K562 (cell line): ENCODE data around the gene LHB. TPM values are rescaled to one million over a fixed set of nuclear protein-coding genes. Genes with fewer than 3 reads are reported as not detected.

ENCODE experiments used
- ARID3A ChIP-seq: IDR thresholded peaks from 2 replicates; pipeline ENCODE4 v1.6.1; 2012; ENCODE audit warnings: low read depth, low read length, improper control_type of control experiment, borderline replicate concordance
- ATF1 ChIP-seq, 2 experiments: fragments of 450-650 bp in 1 of 2; IDR thresholded peaks; 2 replicates each; pipeline ENCODE4 v1.6.1; 2016; ENCODE audit warnings: missing compliant biosample characterization in 1 of 2, missing genetic modification characterization in 1 of 2
- CHD2 ChIP-seq: IDR thresholded peaks from 2 replicates; pipeline ENCODE4 v1.6.1; 2011; ENCODE audit warnings: low read depth, low read length
- HDAC6 ChIP-seq: IDR thresholded peaks from 2 replicates; pipeline ENCODE4 v1.6.1; 2012; ENCODE audit warnings: low read depth, mild to moderate bottlenecking, control low read depth, inconsistent platforms, low read length, moderate library complexity
- HDAC8 ChIP-seq: fragments of 450-650 bp; IDR thresholded peaks from 2 replicates; pipeline ENCODE4 v1.6.1; 2016; ENCODE audit warnings: mild to moderate bottlenecking, missing genetic modification characterization, moderate library complexity, missing compliant biosample characterization
- KDM4B ChIP-seq, 2 experiments: fragments of 450-650 bp in 1 of 2; sonication (generic) in 1 of 2; IDR thresholded peaks; 2 replicates each; pipeline ENCODE4 v1.6.1; 2016 to 2017; ENCODE audit warnings: borderline replicate concordance in 2 of 2, antibody characterized with exemption in 1 of 2, low read depth in 1 of 2, mild to moderate bottlenecking in 1 of 2
- MNT ChIP-seq, 2 experiments: fragments of 450-650 bp; conservative IDR thresholded peaks; 2 replicates each; pipeline ENCODE4 v1.6.1; 2017; ENCODE audit warnings: mild to moderate bottlenecking in 2 of 2, moderate library complexity in 2 of 2
- MYBL2 ChIP-seq, 2 experiments: fragments of 450-650 bp in 1 of 2; sonication (generic) in 1 of 2; formaldehyde crosslinking in 1 of 2; IDR thresholded peaks; 2 replicates each; pipeline versions ENCODE4 v1.6.1 to v1.8.1; 2017 to 2022; ENCODE audit warnings: borderline replicate concordance in 1 of 2, inconsistent platforms in 1 of 2, low read depth in 1 of 2, mild to moderate bottlenecking in 1 of 2, missing genetic modification reagents in 1 of 2, moderate library complexity in 1 of 2
- NFIC ChIP-seq: fragments of 450-650 bp; IDR thresholded peaks from 2 replicates; pipeline ENCODE4 v1.6.1; 2017; ENCODE audit warnings: mild to moderate bottlenecking, inconsistent platforms
- PCBP2 ChIP-seq: fragments of 200-400 bp; formaldehyde crosslinking; IDR thresholded peaks from 2 replicates; pipeline ENCODE4 v1.6.1; 2018; ENCODE audit warnings: low read length, low read depth, mild to moderate bottlenecking, moderate library complexity; ENCODE audit not compliant: poor library complexity, severe bottlenecking
- PHB2 ChIP-seq: fragments of 450-650 bp; IDR thresholded peaks from 2 replicates; pipeline ENCODE4 v1.6.1; 2017; ENCODE audit warnings: low read depth
- PHF8 ChIP-seq: fragments of 200-600 bp; sonication (generic); IDR thresholded peaks from 2 replicates; pipeline ENCODE4 v1.6.1; 2012; ENCODE audit warnings: mixed run types, mild to moderate bottlenecking, inconsistent platforms, low read length, moderate library complexity, borderline replicate concordance
- POLR2A ChIP-seq: fragments of 450-650 bp; conservative IDR thresholded peaks from 2 replicates; pipeline ENCODE4 v1.6.1; 2016
- RBM39 ChIP-seq: fragments of 200-400 bp; formaldehyde crosslinking; optimal IDR thresholded peaks from 2 replicates; pipeline ENCODE3; 2018; ENCODE audit warnings: low read depth, low read length
- TFAM ChIP-seq: fragments of 250-450 bp; sonication (Bioruptor Pico); conservative IDR thresholded peaks from 2 replicates; pipeline ENCODE4 v1.5.0; 2021; ENCODE audit warnings: mild to moderate bottlenecking, moderate library complexity
- ZFX ChIP-seq: sonication (generic); formaldehyde crosslinking; IDR thresholded peaks from 2 replicates; pipeline ENCODE4 v1.8.0; 2022; ENCODE audit warnings: mild to moderate bottlenecking, missing genetic modification reagents, moderate library complexity
- ZNF175 ChIP-seq: fragments of 200-800 bp; sonication (Bioruptor generic); IDR thresholded peaks from 2 replicates; pipeline ENCODE4 v1.6.1; 2016; ENCODE audit warnings: low read depth, mild to moderate bottlenecking, missing genetic modification characterization, missing compliant biosample characterization
- ZNF695 ChIP-seq: fragments of 450-650 bp; formaldehyde crosslinking; IDR thresholded peaks from 2 replicates; pipeline ENCODE4 v1.4.0; 2020; ENCODE audit warnings: mild to moderate bottlenecking, moderate library complexity
- polyA plus RNA-seq, 8 experiments: library from polyadenylated mRNA; depleted of rRNA in 4 of 8; stranded (reverse) in 5 of 8; unstranded in 3 of 8; fragments of >200 nt; fragmentation: Nextera tagmentation in 2 of 8; fragmentation: Illumina TruSeq in 1 of 8; extraction: Ambion mirVana in 2 of 8; extraction: Trizol in 1 of 8; gene quantifications; 2 replicates each; pipeline versions ENCODE4 v1.2.1 to v1.2.3, GENCODE V29; 2011 to 2014; ENCODE audit warnings: inconsistent platforms in 1 of 8, missing spikeins in 1 of 8
- total RNA-seq, 7 experiments: library from RNA; depleted of rRNA in 6 of 7; stranded (reverse); fragments of >200 nt in 6 of 7; fragmentation: Illumina TruSeq in 2 of 7; extraction: Trizol in 2 of 7; gene quantifications; 2 replicates each; pipeline versions ENCODE4 v1.2.1 to v1.2.3, GENCODE V29; 2011 to 2021; ENCODE audit warnings: low replicate concordance in 1 of 7

The LHB gene
- total and polyA plus RNA-seq, 9 of the 15 experiments (the other 6 are each of a cell fraction or from before 2014, with no cell fraction given): 0.54 TPM; not detected in 8

- TF ChIP-seq NFIC (peak; percentile 28; the same call in 1 of the 2 replicates), PHB2 (no peak), ZNF175 (CRISPR knock-in tag) (no peak), ZNF695 (CRISPR knock-in tag) (no peak), ZFX (CRISPR knock-in tag) (no peak; the same call in none of the 2 replicates), PHF8 (peak; percentile 70; the same call in 1 of the 2 replicates), TFAM (CRISPR knock-in tag) (no peak), HDAC8 (tag) (no peak), POLR2A (peak; percentile 96), ARID3A (0 out of 2 replicates have a peak, but pooled peaks have one; percentile 20), PCBP2 (no peak), MYBL2 (IDR thresholded peaks at IDR 0.05; ENCODE audit: low read depth) (peak; percentile 74), MYBL2 (CRISPR knock-in tag; IDR thresholded peaks at IDR 0.05; ENCODE audit: borderline replicate concordance) (no peak), ATF1 (CRISPR knock-in tag; IDR thresholded peaks at IDR 0.05) (peak; percentile 51; the same call in 1 of the 2 replicates), ATF1 (tag; IDR thresholded peaks at IDR 0.05) (peak; percentile 92), KDM4B (IDR thresholded peaks at IDR 0.05; ENCODE audit: borderline replicate concordance in 2 of 2, low read depth in 1 of 2) (peak in 1 of 2 experiments; percentile 40; a peak in 2 of 4 replicates), HDAC6 (no peak), CHD2 (peak; percentile 71), RBM39 (peak; percentile 73), MNT (conservative IDR thresholded peaks at IDR 0.05) (peak; percentile 61 to 71; a peak in 3 of 4 replicates)
Measured at GRCh38 chr19:48993175-48994034, 23.5 kb downstream of the LHB start, which contains the start of the genes GYS1 and RUVBL2 (continued).
